Stimulated activated CD8-positive, alpha-beta memory T cell treated with anti-CD3 and anti-CD28 coated beads, Interleukin-7, amount 100 ng/mL, for 24 hours (primary cell): ENCODE data around the gene ALPL.
"Not testable (repeated sequence)": the region's sequence is repeated elsewhere in the genome, so short reads cannot be mapped to it uniquely, and the experiment has no call there.

Source experiments
- DNase-seq: peaks from one replicate; pipeline ENCODE4 v3.0.0-alpha.2; 2020; ENCODE audit warnings: low read depth

ALPL gene

GRCh38 chr1:21507511-21508270 is 1.5 kb upstream of the ALPL start:
- DNase-seq: no peak

- DNase-seq: peak; percentile 37
Observed at GRCh38 chr1:21508580-21509350, 458 bp upstream of the ALPL start.

GRCh38 chr1:21510113-21510493 is 880 bp downstream of the ALPL start:
- DNase-seq: no peak

GRCh38 chr1:21510885-21511578 is 1.8 kb downstream of the ALPL start:
- no peak for DNase-seq

- no peak for DNase-seq
Observed at GRCh38 chr1:21511579-21512522, 2.6 kb downstream of the ALPL start.

GRCh38 chr1:21514245-21514644 is 5.0 kb downstream of the ALPL start:
- DNase-seq: no peak

- DNase-seq: no peak
Observed at GRCh38 chr1:21517161-21517589, 8.0 kb downstream of the ALPL start.

- no peak for DNase-seq
Observed at GRCh38 chr1:21517660-21518480, 8.6 kb downstream of the ALPL start.

- DNase-seq: no peak
Observed at GRCh38 chr1:21518774-21519455, 9.7 kb downstream of the ALPL start.

GRCh38 chr1:21519486-21520070 is 10.4 kb downstream of the ALPL start:
- DNase-seq: not testable (repeated sequence)

GRCh38 chr1:21520899-21521716 is 11.9 kb downstream of the ALPL start:
- DNase-seq: no peak

- no peak for DNase-seq
Observed at GRCh38 chr1:21521717-21522060, 12.5 kb downstream of the ALPL start.

GRCh38 chr1:21522525-21523038 is 13.4 kb downstream of the ALPL start:
- DNase-seq: no peak

- no peak for DNase-seq
Observed at GRCh38 chr1:21523297-21523813, 14.1 kb downstream of the ALPL start.

GRCh38 chr1:21524220-21524619 is 15.0 kb downstream of the ALPL start:
- no peak for DNase-seq

- no peak for DNase-seq
Observed at GRCh38 chr1:21524686-21525339, 15.6 kb downstream of the ALPL start.

- DNase-seq: no peak
Observed at GRCh38 chr1:21525340-21525717, 16.1 kb downstream of the ALPL start.

- DNase-seq: no peak
Observed at GRCh38 chr1:21526441-21526840, 17.2 kb downstream of the ALPL start.
